ENCODE measurements around the gene USP32. TPM values are rescaled to one million over a fixed set of nuclear protein-coding genes. Genes with fewer than 3 reads are reported as not detected.

Gene USP32
- total and polyA plus RNA-seq, 2 of the 8 experiments (the other 6 are each of a cell fraction or from before 2014, with no cell fraction given), result 29.6 to 112 TPM

DNA sequence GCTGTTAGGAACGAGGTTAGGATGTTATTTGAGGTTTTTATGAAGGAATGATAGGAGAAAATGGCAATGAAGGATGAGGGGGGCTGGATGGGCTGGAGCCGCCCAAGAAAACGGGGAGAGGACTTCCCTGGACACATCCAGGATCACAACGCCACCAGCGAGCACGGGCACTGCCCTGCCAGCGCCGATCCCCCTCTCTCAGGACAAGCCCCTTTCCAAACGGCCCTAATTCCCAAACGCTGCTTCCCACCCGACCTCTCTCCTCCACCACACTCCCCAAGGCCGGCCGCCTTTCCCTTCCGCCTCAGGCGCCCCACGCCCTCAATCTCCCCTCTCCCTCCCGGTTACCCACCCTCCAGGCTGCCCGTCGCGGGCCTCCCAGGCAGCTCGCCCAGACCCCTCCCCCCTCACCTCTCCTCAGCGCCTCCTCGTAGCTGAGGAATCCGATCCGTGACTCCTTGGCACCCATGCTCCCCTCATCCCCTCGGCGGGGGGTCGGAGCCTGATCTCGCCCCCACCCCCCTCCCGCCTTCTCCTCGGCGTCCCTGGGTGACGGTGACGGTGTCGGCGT, 377 bp downstream of the USP32 start (continued):
- TF ChIP-seq, protein P1, sequence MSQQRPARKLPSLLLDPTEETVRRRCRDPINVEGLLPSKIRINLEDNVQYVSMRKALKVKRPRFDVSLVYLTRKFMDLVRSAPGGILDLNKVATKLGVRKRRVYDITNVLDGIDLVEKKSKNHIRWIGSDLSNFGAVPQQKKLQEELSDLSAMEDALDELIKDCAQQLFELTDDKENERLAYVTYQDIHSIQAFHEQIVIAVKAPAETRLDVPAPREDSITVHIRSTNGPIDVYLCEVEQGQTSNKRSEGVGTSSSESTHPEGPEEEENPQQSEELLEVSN (IDR thresholded peaks at IDR 0.05), result no peak
- TF ChIP-seq EGR1 (IDR thresholded peaks at IDR 0.05; ENCODE audit: borderline replicate concordance, low read depth, low read length), result no peak
- no peak for TF ChIP-seq ZNF274 (IDR thresholded peaks at IDR 0.05; ENCODE audit: borderline replicate concordance, extremely low read depth, low read length)
- no peak for TF ChIP-seq CBX5 (IDR thresholded peaks at IDR 0.05; ENCODE audit: low read depth, low read length)
- TF ChIP-seq SP4 (IDR thresholded peaks at IDR 0.05; ENCODE audit: low read length), result no peak
- peak; percentile 26 for TF ChIP-seq SAP30 (IDR thresholded peaks at IDR 0.05; ENCODE audit: insufficient read depth, insufficient replicate concordance, low read length)
- TF ChIP-seq NRF1 (IDR thresholded peaks at IDR 0.05; ENCODE audit: low read depth, low read length), result no peak
